Astrocyte (in vitro differentiated cells and primary cell): ENCODE data around the gene IFITM10.

Experiments
- CTCF ChIP-seq: IDR thresholded peaks from 2 replicates; pipeline ENCODE4 v1.5.1; 2011; ENCODE audit warnings: low read depth, mild to moderate bottlenecking, inconsistent platforms, low read length, moderate library complexity; ENCODE audit not compliant: insufficient read depth
- EZH2 ChIP-seq: IDR thresholded peaks from 2 replicates; pipeline ENCODE4 v1.6.1; 2012; ENCODE audit warnings: mild to moderate bottlenecking, low read length, inconsistent platforms; ENCODE audit not compliant: insufficient read depth

- TF ChIP-seq CTCF (no peak), EZH2 (no peak)
Measured at GRCh38 chr11:1784761-1785650, 34.6 kb upstream of the IFITM10 start.
